HepG2 (cell line): ENCODE data around the gene NWD2. TPM values are rescaled to one million over a fixed set of nuclear protein-coding genes. Genes with fewer than 3 reads are reported as not detected.

Experiments used
- ATAC-seq: fragments of 200-7000 bp; cut with Tn5 transposase; 3 replicates; pipeline ENCODE4 v1.9.1; 2020; ENCODE audit warnings: mild to moderate bottlenecking, moderate library complexity
- BruUV-seq: library from RNA; stranded (reverse); fragments of 400-500 nt; replicated peaks from 2 replicates; lab custom pipeline; 2021; lab: Mats Ljungman, UMichigan
- CTCF ChIA-PET: fragments of 300-600 bp; formaldehyde crosslinking; extraction: SDS; loops from one replicate; lab custom pipeline; 2021; ENCODE audit warnings: low total read pairs, inconsistent platforms, low intra/inter-chr PET ratio; lab: Yijun Ruan, JAX
- POLR2A ChIA-PET: fragments of 350-600 bp; sonication (Branson Sonifier 250); formaldehyde crosslinking; loops from one replicate; lab custom pipeline; 2020; ENCODE audit warnings: antibody characterized with exemption, inconsistent platforms; lab: Yijun Ruan, JAX
- DNase-seq: peaks from one replicate; pipeline ENCODE4 v3.0.0-alpha.2; 2015; ENCODE audit warnings: low spot score
- FAIRE-seq: peaks from 3 replicates; lab custom pipeline; 2011; peaks lifted over from hg19 to GRCh38; lab: Jason Lieb, UNC
- H2AFZ ChIP-seq: one replicate; pipeline ENCODE4 v1.6.1; 2011; ENCODE audit warnings: low read length, inconsistent platforms
- H3K27ac ChIP-seq: fragments of 300-600 bp; 3 replicates; pipeline ENCODE4 v1.8.0; 2011; ENCODE audit warnings: mixed run types, mild to moderate bottlenecking, mixed read lengths, low read length, inconsistent platforms; ENCODE audit not compliant: insufficient read depth; ENCODE audit errors: extremely low read length
- H3K27me3 ChIP-seq, 2 experiments: fragments of 200-600 bp in 1 of 2; 2 replicates in 1 of 2; 3 replicates in 1 of 2; pipeline versions ENCODE4 v1.6.0 to v1.8.0; 2011; ENCODE audit warnings: low read length in 2 of 2, mild to moderate bottlenecking in 2 of 2, moderate library complexity in 2 of 2, inconsistent platforms in 1 of 2; ENCODE audit not compliant: insufficient read depth in 2 of 2, control insufficient read depth in 1 of 2
- H3K36me3 ChIP-seq, 2 experiments: fragments of 200-600 bp in 1 of 2; replicated peaks in 1 of 2; 2 replicates in 1 of 2; 3 replicates in 1 of 2; pipeline versions ENCODE4 v1.5.1 to v1.8.0; 2011; ENCODE audit warnings: low read length in 2 of 2, inconsistent platforms in 1 of 2; ENCODE audit not compliant: insufficient read depth in 2 of 2, control insufficient read depth in 1 of 2
- H3K4me1 ChIP-seq: 2 replicates; pipeline ENCODE4 v1.5.1; 2012; ENCODE audit warnings: low read length, inconsistent platforms; ENCODE audit not compliant: insufficient read depth
- H3K4me2 ChIP-seq: 2 replicates; pipeline ENCODE4 v1.6.0; 2011; ENCODE audit warnings: low read depth, low read length, inconsistent platforms
- H3K4me3 ChIP-seq, 3 experiments: fragments of 200-600 bp in 1 of 3; sonication (generic), shearing (Covaris generic) in 1 of 3; replicated peaks in 1 of 3; 2 replicates each; pipeline ENCODE4 v1.5.1; 2011 to 2016; ENCODE audit warnings: low read length in 3 of 3, inconsistent platforms in 2 of 3, low read depth in 2 of 3, mild to moderate bottlenecking in 2 of 3, control low read depth in 1 of 3, mixed read lengths in 1 of 3; ENCODE audit not compliant: insufficient read depth in 1 of 3
- H3K79me2 ChIP-seq: one replicate; pipeline ENCODE4 v1.6.1; 2011; ENCODE audit warnings: low read length, inconsistent platforms; ENCODE audit not compliant: insufficient read depth
- H3K9ac ChIP-seq: 2 replicates; pipeline ENCODE4 v1.6.0; 2011; ENCODE audit warnings: mild to moderate bottlenecking, low read depth, low read length, inconsistent platforms; ENCODE audit not compliant: insufficient read depth
- H3K9me3 ChIP-seq: 2 replicates; pipeline ENCODE4 v1.5.1; 2012; ENCODE audit warnings: mild to moderate bottlenecking, low read length
- H4K20me1 ChIP-seq: 2 replicates; pipeline ENCODE4 v1.6.0; 2011; ENCODE audit warnings: inconsistent platforms, mild to moderate bottlenecking, low read length, moderate library complexity; ENCODE audit not compliant: insufficient read depth
- POLR2G ChIP-seq: fragments of 200-400 bp; formaldehyde crosslinking; IDR thresholded peaks from 2 replicates; pipeline ENCODE4 v1.6.1; 2018; ENCODE audit warnings: mild to moderate bottlenecking, low read depth, low read length, moderate library complexity
- ZFP91 ChIP-seq: sonication (generic); formaldehyde crosslinking; IDR thresholded peaks from 2 replicates; pipeline ENCODE4 v1.9.0; 2022; ENCODE audit warnings: missing genetic modification reagents, mild to moderate bottlenecking, borderline replicate concordance
- ZNF672 ChIP-seq: sonication (generic); formaldehyde crosslinking; IDR thresholded peaks from 2 replicates; pipeline ENCODE4 v1.8.1; 2022; ENCODE audit warnings: missing genetic modification reagents
- ZSCAN29 ChIP-seq: sonication (generic); formaldehyde crosslinking; conservative IDR thresholded peaks from 2 replicates; pipeline ENCODE4 v1.4.0; 2020; ENCODE audit warnings: mild to moderate bottlenecking, missing genetic modification reagents
- WGBS: methylation state at CpG from one replicate; pipeline ENCODE4 v1.1.6; 2017; ENCODE audit warnings: low lambda C conversion rate; 5-methylcytosine and 5-hydroxymethylcytosine counted together
- in situ Hi-C: cut with HindIII; loops from 2 replicates; pipeline ENCODE4 v1.10.0; 2017; ENCODE audit warnings: low pct_unique_long_range_greater_than_20kb; ENCODE audit not compliant: extremely low pct_ligation_motif_present
- intact Hi-C: fragments of 100-400 bp; cut with micrococcal nuclease; formaldehyde crosslinking; loops from one replicate; pipeline ENCODE4 v1.10.0; 2022; ENCODE audit not compliant: unreplicated experiment
- polyA plus RNA-seq, 8 experiments: library from polyadenylated mRNA; depleted of rRNA in 3 of 8; stranded (reverse) in 7 of 8; unstranded in 1 of 8; fragments of >200 nt; fragmentation: Illumina TruSeq in 4 of 8; extraction: Trizol in 4 of 8; gene quantifications; 2 replicates each; pipeline versions ENCODE4 v1.2.1 to v1.2.3, GENCODE V29; 2011 to 2016; ENCODE audit warnings: low read depth in 4 of 8, missing spikeins in 1 of 8, mixed read lengths in 1 of 8; ENCODE audit not compliant: insufficient read depth in 1 of 8
- total RNA-seq, 5 experiments: library from RNA; depleted of rRNA; stranded (reverse); fragments of >200 nt; fragmentation: Illumina TruSeq; extraction: Trizol; gene quantifications; 2 replicates each; pipeline ENCODE4 v1.2.3, GENCODE V29; 2016; ENCODE audit warnings: low read depth in 1 of 5

NWD2 gene
- total and polyA plus RNA-seq, 2 of the 13 experiments (the other 11 are each of a cell fraction or from before 2014, with no cell fraction given), result not detected

DNA sequence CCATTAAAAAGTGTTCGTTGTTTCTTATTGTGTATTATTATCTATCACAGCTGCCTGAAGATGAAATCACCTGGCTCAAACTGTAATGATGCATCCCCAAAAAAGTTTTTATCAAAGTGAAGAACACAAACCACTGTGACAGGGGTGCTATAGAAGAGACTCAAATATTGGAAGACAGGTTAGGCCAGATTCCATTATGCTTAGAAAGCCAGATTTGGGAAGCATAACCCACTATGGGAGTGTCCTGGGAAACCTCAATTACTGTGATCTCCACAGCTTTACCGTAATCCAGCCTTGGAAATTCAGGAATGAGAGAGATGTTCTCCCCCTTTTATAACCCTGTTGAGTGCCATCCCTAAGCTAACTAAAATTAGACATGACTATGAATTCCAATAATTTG lies 114.2 kb downstream of the NWD2 start:
- ChIA-PET POLR2A (no interaction called here), CTCF (no interaction called here)
- Histone ChIP-seq H2AFZ (no peak overlapping the region), H4K20me1 (no peaks in the 10 kb centered on the region), H3K79me2 (no peaks in the 10 kb centered on the region), H3K4me3 (no peak overlapping the region), H3K36me3 (no peaks in the 10 kb centered on the region), H3K9ac (no peak overlapping the region), H3K4me2 (no peak overlapping the region), H3K9me3 (no peaks in the 10 kb centered on the region)
- intact Hi-C loops, result no loop called here
- 16% methylated on average over 2 of the region's 2 CpGs for WGBS
- in situ Hi-C loops, result no loop called here
- BruUV-seq, result no TSS peak
- FAIRE-seq (no peak), DNase-seq (no peak)
- no peak for TF ChIP-seq ZSCAN29
- TF ChIP-seq, all 625 proteins: peak for 0
- H3K4me1 ChIP-seq, result no peaks in the 10 kb centered on the region
- H3K27me3 ChIP-seq, result no peaks in the 10 kb centered on the region
- no peak overlapping the region for H3K27ac ChIP-seq
- no peak for ATAC-seq

GRCh38 chr4:37359261-37359660 lies 114.7 kb downstream of the NWD2 start:
- 4% methylated on average over 4 of the region's 4 CpGs for WGBS
- Histone ChIP-seq H3K27me3 (no peaks in the 10 kb centered on the region), H3K36me3 (no peaks in the 10 kb centered on the region), H2AFZ (no peak overlapping the region), H3K4me2 (no peak overlapping the region), H3K4me1 (no peaks in the 10 kb centered on the region), H3K9me3 (no peaks in the 10 kb centered on the region), H3K79me2 (no peaks in the 10 kb centered on the region), H3K27ac (no peak overlapping the region), H3K4me3 (no peak overlapping the region)
- CTCF ChIA-PET, result no interaction called here
- DNase-seq, result no peak
- FAIRE-seq, result no peak
- no TSS peak for BruUV-seq
- no peak for ATAC-seq
- POLR2A ChIA-PET, result no interaction called here
- no peak for TF ChIP-seq ZFP91 (CRISPR knock-in tag)
- no peak for TF ChIP-seq ZNF672 (CRISPR knock-in tag)
- TF ChIP-seq POLR2G, result no peak
- TF ChIP-seq, all 625 proteins: peak for 0
- in situ Hi-C loops (no loop called here), intact Hi-C loops (no loop called here)
- Histone ChIP-seq H3K9ac (no peak overlapping the region), H4K20me1 (no peaks in the 10 kb centered on the region)
